K562 (cell line): ENCODE results near the gene ING1. TPM values are rescaled to one million over a fixed set of nuclear protein-coding genes. Genes with fewer than 3 reads are reported as not detected.
A peak's percentile ranks its signal among the peaks of the same experiment; 100 is the strongest.

Experiments used
- BACH1 ChIP-seq: fragments of 200-800 bp; sonication (Bioruptor generic); IDR thresholded peaks from 2 replicates; pipeline ENCODE4 v1.6.1; 2016; ENCODE audit warnings: missing genetic modification characterization, missing compliant biosample characterization
- CBX1 ChIP-seq: sonication (generic); IDR thresholded peaks from 2 replicates; pipeline ENCODE4 v1.6.1; 2016; ENCODE audit warnings: antibody characterized with exemption, low read depth, mild to moderate bottlenecking
- DIDO1 ChIP-seq: fragments of 450-650 bp; IDR thresholded peaks from 2 replicates; pipeline ENCODE4 v1.6.1; 2016; ENCODE audit warnings: low read depth, missing biosample characterization, missing genetic modification characterization
- EGR1 ChIP-seq: fragments of 450-650 bp; conservative IDR thresholded peaks from 2 replicates; pipeline ENCODE4 v1.6.1; 2017; ENCODE audit warnings: mild to moderate bottlenecking
- FOXP1 ChIP-seq: sonication (generic); formaldehyde crosslinking; IDR thresholded peaks from 2 replicates; pipeline ENCODE4 v1.8.0; 2022; ENCODE audit warnings: mild to moderate bottlenecking, missing genetic modification reagents
- GTF2A2 ChIP-seq: IDR thresholded peaks from 2 replicates; pipeline ENCODE4 v1.6.1; 2016; ENCODE audit warnings: mild to moderate bottlenecking, missing genetic modification characterization, missing compliant biosample characterization
- HDAC1 ChIP-seq, 2 experiments: fragments of 450-650 bp; IDR thresholded peaks; 2 replicates each; pipeline ENCODE4 v1.6.1; 2016 to 2017; ENCODE audit warnings: inconsistent platforms in 1 of 2, mild to moderate bottlenecking in 1 of 2, moderate library complexity in 1 of 2
- HNRNPL ChIP-seq: fragments of 200-400 bp; formaldehyde crosslinking; IDR thresholded peaks from 2 replicates; pipeline ENCODE4 v1.6.1; 2017; ENCODE audit warnings: low read depth, mild to moderate bottlenecking, low read length
- JUN ChIP-seq, 2 experiments: sonication (generic) in 1 of 2; formaldehyde crosslinking in 1 of 2; IDR thresholded peaks; 2 replicates each; pipeline versions ENCODE4 v1.6.1 to v1.8.0; 2012 to 2022; ENCODE audit warnings: borderline replicate concordance in 2 of 2, mild to moderate bottlenecking in 2 of 2, improper control_type of control experiment in 1 of 2, low read depth in 1 of 2, low read length in 1 of 2, missing genetic modification reagents in 1 of 2
- NELFE ChIP-seq: IDR thresholded peaks from 2 replicates; pipeline ENCODE4 v1.6.1; 2011; ENCODE audit warnings: mild to moderate bottlenecking; ENCODE audit not compliant: insufficient read depth, insufficient read length
- POLR2A ChIP-seq: fragments of 450-650 bp; conservative IDR thresholded peaks from 2 replicates; pipeline ENCODE4 v1.6.1; 2016
- POLR2AphosphoS2 ChIP-seq: IDR thresholded peaks from 2 replicates; pipeline ENCODE4 v1.6.1; 2012; ENCODE audit warnings: low read length, improper control_type of control experiment
- RBM22 ChIP-seq: fragments of 200-400 bp; formaldehyde crosslinking; IDR thresholded peaks from 2 replicates; pipeline ENCODE4 v1.6.1; 2018; ENCODE audit warnings: low read length, low read depth; ENCODE audit not compliant: poor library complexity, severe bottlenecking
- TAF7 ChIP-seq: fragments of 450-650 bp; IDR thresholded peaks from 2 replicates; pipeline ENCODE4 v1.6.1; 2016; ENCODE audit warnings: missing genetic modification characterization, missing compliant biosample characterization
- TBP ChIP-seq: optimal IDR thresholded peaks from 2 replicates; pipeline ENCODE3; 2011; ENCODE audit warnings: low read depth, low read length, improper control_type of control experiment
- TCFL5 ChIP-seq: fragments of 250-450 bp; sonication (Bioruptor Pico); conservative IDR thresholded peaks from 2 replicates; pipeline ENCODE4 v1.6.1; 2021; ENCODE audit warnings: mild to moderate bottlenecking, moderate library complexity, matching md5 sums
- ZC3H4 ChIP-seq: sonication (generic); formaldehyde crosslinking; IDR thresholded peaks from 2 replicates; pipeline ENCODE4 v1.9.0; 2021; ENCODE audit warnings: missing genetic modification reagents, borderline replicate concordance
- ZKSCAN3 ChIP-seq: fragments of 250-450 bp; sonication (Bioruptor Pico); IDR thresholded peaks from 2 replicates; pipeline ENCODE4 v1.4.0; 2020
- ZNF175 ChIP-seq: fragments of 200-800 bp; sonication (Bioruptor generic); IDR thresholded peaks from 2 replicates; pipeline ENCODE4 v1.6.1; 2016; ENCODE audit warnings: low read depth, mild to moderate bottlenecking, missing genetic modification characterization, missing compliant biosample characterization
- polyA plus RNA-seq, 8 experiments: library from polyadenylated mRNA; depleted of rRNA in 4 of 8; stranded (reverse) in 5 of 8; unstranded in 3 of 8; fragments of >200 nt; fragmentation: Nextera tagmentation in 2 of 8; fragmentation: Illumina TruSeq in 1 of 8; extraction: Ambion mirVana in 2 of 8; extraction: Trizol in 1 of 8; gene quantifications; 2 replicates each; pipeline versions ENCODE4 v1.2.1 to v1.2.3, GENCODE V29; 2011 to 2014; ENCODE audit warnings: inconsistent platforms in 1 of 8, missing spikeins in 1 of 8
- total RNA-seq, 7 experiments: library from RNA; depleted of rRNA in 6 of 7; stranded (reverse); fragments of >200 nt in 6 of 7; fragmentation: Illumina TruSeq in 2 of 7; extraction: Trizol in 2 of 7; gene quantifications; 2 replicates each; pipeline versions ENCODE4 v1.2.1 to v1.2.3, GENCODE V29; 2011 to 2021; ENCODE audit warnings: low replicate concordance in 1 of 7
- TF ChIP-seq, protein P1 (sequence below), 2 experiments: fragments of 450-650 bp; IDR thresholded peaks; 2 replicates each; pipeline ENCODE4 v1.6.1; 2018; ENCODE audit warnings: mild to moderate bottlenecking in 2 of 2, low read depth in 1 of 2; ENCODE audit not compliant: partially characterized antibody in 2 of 2
- TF ChIP-seq, protein P2 (sequence below): fragments of 250-450 bp; sonication (Bioruptor Pico); IDR thresholded peaks from 2 replicates; pipeline ENCODE4 v1.9.0; 2021; ENCODE audit warnings: mild to moderate bottlenecking
- TF ChIP-seq, protein P3 (sequence below), 2 experiments: fragments of 450-650 bp; IDR thresholded peaks; 2 replicates each; pipeline ENCODE4 v1.6.1; 2016

ING1 gene
- total and polyA plus RNA-seq, 9 of the 15 experiments (the other 6 are each of a cell fraction or from before 2014, with no cell fraction given): 1.0 to 20.1 (median 8.2) TPM

DNA sequence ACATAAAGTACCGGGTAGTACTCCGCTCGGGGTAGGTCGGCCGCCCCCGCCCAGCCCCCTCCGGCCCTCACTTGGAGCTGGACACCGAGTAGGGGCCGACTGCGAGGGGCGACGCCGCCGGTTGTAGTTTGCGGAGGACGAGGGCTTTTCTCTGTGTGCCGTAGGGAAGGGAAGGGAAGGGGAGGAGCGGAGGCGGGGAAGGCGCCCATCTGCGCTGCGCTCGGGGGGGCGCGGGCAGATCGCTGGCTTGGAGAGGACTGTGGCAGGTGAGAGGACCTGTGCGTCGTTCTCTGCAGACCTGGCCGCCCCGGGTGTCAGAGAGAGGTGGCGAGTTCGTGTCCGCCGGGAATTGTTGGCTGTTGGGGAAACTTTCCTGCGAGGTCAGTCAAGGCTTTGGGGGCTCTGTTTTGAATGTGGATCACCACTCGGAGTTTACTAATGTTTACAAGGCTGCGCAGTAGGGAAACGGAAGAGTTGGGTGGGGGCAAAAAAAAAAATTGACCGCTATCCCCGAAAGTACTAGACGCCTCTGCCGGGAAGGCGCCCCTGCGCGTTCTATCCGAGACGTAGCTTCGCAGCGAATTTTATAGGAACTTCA, 1.4 kb downstream of the ING1 start (continued):
- TF ChIP-seq, protein P1, sequence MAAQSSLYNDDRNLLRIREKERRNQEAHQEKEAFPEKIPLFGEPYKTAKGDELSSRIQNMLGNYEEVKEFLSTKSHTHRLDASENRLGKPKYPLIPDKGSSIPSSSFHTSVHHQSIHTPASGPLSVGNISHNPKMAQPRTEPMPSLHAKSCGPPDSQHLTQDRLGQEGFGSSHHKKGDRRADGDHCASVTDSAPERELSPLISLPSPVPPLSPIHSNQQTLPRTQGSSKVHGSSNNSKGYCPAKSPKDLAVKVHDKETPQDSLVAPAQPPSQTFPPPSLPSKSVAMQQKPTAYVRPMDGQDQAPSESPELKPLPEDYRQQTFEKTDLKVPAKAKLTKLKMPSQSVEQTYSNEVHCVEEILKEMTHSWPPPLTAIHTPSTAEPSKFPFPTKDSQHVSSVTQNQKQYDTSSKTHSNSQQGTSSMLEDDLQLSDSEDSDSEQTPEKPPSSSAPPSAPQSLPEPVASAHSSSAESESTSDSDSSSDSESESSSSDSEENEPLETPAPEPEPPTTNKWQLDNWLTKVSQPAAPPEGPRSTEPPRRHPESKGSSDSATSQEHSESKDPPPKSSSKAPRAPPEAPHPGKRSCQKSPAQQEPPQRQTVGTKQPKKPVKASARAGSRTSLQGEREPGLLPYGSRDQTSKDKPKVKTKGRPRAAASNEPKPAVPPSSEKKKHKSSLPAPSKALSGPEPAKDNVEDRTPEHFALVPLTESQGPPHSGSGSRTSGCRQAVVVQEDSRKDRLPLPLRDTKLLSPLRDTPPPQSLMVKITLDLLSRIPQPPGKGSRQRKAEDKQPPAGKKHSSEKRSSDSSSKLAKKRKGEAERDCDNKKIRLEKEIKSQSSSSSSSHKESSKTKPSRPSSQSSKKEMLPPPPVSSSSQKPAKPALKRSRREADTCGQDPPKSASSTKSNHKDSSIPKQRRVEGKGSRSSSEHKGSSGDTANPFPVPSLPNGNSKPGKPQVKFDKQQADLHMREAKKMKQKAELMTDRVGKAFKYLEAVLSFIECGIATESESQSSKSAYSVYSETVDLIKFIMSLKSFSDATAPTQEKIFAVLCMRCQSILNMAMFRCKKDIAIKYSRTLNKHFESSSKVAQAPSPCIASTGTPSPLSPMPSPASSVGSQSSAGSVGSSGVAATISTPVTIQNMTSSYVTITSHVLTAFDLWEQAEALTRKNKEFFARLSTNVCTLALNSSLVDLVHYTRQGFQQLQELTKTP (IDR thresholded peaks at IDR 0.05; ENCODE audit: low read depth in 1 of 2, partially characterized antibody in 2 of 2): peak in 1 of 2 experiments; percentile 75
- no peak for TF ChIP-seq ZNF175 (CRISPR knock-in tag)
- no peak for TF ChIP-seq ZKSCAN3 (CRISPR knock-in tag)
- TF ChIP-seq GTF2A2 (tag): peak; percentile 82; the same call in 1 of the 2 replicates
- TF ChIP-seq BACH1 (tag): no peak
- peak in 1 of 2 experiments; percentile 37; a peak in 1 of 4 replicates for TF ChIP-seq HDAC1 (IDR thresholded peaks at IDR 0.05)
- TF ChIP-seq NELFE: peak; percentile 99
- TF ChIP-seq EGR1: peak; percentile 21; the same call in 1 of the 2 replicates
- TF ChIP-seq RBM22: peak; percentile 56
- TF ChIP-seq JUN (IDR thresholded peaks at IDR 0.05; ENCODE audit: borderline replicate concordance, low read depth, low read length): no peak
- 0 out of 2 replicates have a peak, but pooled peaks have one; percentile 39 for TF ChIP-seq JUN (CRISPR knock-in tag; IDR thresholded peaks at IDR 0.05; ENCODE audit: borderline replicate concordance)
- no peak for TF ChIP-seq HNRNPL
- TF ChIP-seq FOXP1 (CRISPR knock-in tag): 0 out of 2 replicates have a peak, but pooled peaks have one; percentile 45
- peak; percentile 78; the same call in 1 of the 2 replicates for TF ChIP-seq POLR2AphosphoS2
- peak; percentile 99 for TF ChIP-seq POLR2A
- no peak for TF ChIP-seq TCFL5
- TF ChIP-seq TBP: peak; percentile 98
- TF ChIP-seq, protein P2, sequence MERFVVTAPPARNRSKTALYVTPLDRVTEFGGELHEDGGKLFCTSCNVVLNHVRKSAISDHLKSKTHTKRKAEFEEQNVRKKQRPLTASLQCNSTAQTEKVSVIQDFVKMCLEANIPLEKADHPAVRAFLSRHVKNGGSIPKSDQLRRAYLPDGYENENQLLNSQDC (CRISPR knock-in tag): peak; percentile 90
- TF ChIP-seq TAF7: peak; percentile 66
- TF ChIP-seq CBX1: peak; percentile 39; the same call in 1 of the 2 replicates
- TF ChIP-seq DIDO1: no peak
- TF ChIP-seq ZC3H4 (CRISPR knock-in tag): peak; percentile 99
- TF ChIP-seq, protein P3, sequence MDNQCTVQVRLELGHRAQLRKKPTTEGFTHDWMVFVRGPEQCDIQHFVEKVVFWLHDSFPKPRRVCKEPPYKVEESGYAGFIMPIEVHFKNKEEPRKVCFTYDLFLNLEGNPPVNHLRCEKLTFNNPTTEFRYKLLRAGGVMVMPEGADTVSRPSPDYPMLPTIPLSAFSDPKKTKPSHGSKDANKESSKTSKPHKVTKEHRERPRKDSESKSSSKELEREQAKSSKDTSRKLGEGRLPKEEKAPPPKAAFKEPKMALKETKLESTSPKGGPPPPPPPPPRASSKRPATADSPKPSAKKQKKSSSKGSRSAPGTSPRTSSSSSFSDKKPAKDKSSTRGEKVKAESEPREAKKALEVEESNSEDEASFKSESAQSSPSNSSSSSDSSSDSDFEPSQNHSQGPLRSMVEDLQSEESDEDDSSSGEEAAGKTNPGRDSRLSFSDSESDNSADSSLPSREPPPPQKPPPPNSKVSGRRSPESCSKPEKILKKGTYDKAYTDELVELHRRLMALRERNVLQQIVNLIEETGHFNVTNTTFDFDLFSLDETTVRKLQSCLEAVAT (IDR thresholded peaks at IDR 0.05): peak; percentile 72 to 81; a peak in 2 of 4 replicates
